Panc1 (cell line): ENCODE data around the gene DUSP1. TPM values are rescaled to one million over a fixed set of nuclear protein-coding genes. Genes with fewer than 3 reads are reported as not detected.

ENCODE experiments used
- ATAC-seq: fragments of 200-7000 bp; cut with Tn5 transposase; 2 replicates; pipeline ENCODE4 v1.9.1; 2020; ENCODE audit warnings: mild to moderate bottlenecking, moderate library complexity
- Bru-seq: library from RNA; stranded (reverse); fragments of 400-500 nt; gene quantifications from one replicate; lab custom pipeline; 2021; lab: Mats Ljungman, UMichigan
- BruChase-seq, 2 experiments: library from RNA; stranded (reverse); fragments of 400-500 nt; gene quantifications; one replicate each; lab custom pipeline; 2021; lab: Mats Ljungman, UMichigan
- BruUV-seq: library from RNA; stranded (reverse); fragments of 400-500 nt; replicated peaks from 2 replicates; lab custom pipeline; 2021; lab: Mats Ljungman, UMichigan
- CTCF ChIA-PET: fragments of 300-600 bp; sonication (Branson Sonifier 250); formaldehyde crosslinking; loops from one replicate; lab custom pipeline; 2022; ENCODE audit warnings: antibody characterized with exemption; lab: Charles Lee
- POLR2A ChIA-PET: fragments of 300-600 bp; sonication (Branson Sonifier 250); formaldehyde crosslinking; loops from one replicate; lab custom pipeline; 2022; ENCODE audit warnings: antibody characterized with exemption; lab: Charles Lee
- DNase-seq: peaks from one replicate; pipeline ENCODE4 v3.0.0-alpha.2; 2010; ENCODE audit warnings: low read depth, low spot score
- H3K27ac ChIP-seq: 2 replicates; pipeline ENCODE4 v1.5.1; 2011; ENCODE audit warnings: mild to moderate bottlenecking, low read length, inconsistent platforms
- H3K27me3 ChIP-seq: fragments of 200-500 bp; sonication (Bioruptor generic); 2 replicates; pipeline ENCODE4 v1.6.0; 2014; ENCODE audit warnings: low read length, inconsistent platforms; ENCODE audit not compliant: control insufficient read depth, insufficient read depth
- H3K36me3 ChIP-seq: fragments of 200-500 bp; sonication (Bioruptor generic); 2 replicates; pipeline ENCODE4 v1.5.1; 2014; ENCODE audit warnings: inconsistent platforms, mild to moderate bottlenecking, low read length, moderate library complexity; ENCODE audit not compliant: control insufficient read depth, insufficient read depth
- H3K4me1 ChIP-seq: 2 replicates; pipeline ENCODE4 v1.5.1; 2011; ENCODE audit warnings: inconsistent platforms, mild to moderate bottlenecking, low read length, moderate library complexity; ENCODE audit not compliant: control insufficient read depth, insufficient read depth
- H3K4me3 ChIP-seq, 2 experiments: 2 replicates each; pipeline ENCODE4 v1.5.1; 2011 to 2012; ENCODE audit warnings: low read depth in 2 of 2, low read length in 2 of 2, mild to moderate bottlenecking in 2 of 2, inconsistent platforms in 1 of 2, moderate library complexity in 1 of 2
- H3K9me3 ChIP-seq: fragments of 200-500 bp; sonication (Bioruptor generic); 2 replicates; pipeline ENCODE4 v1.5.1; 2014; ENCODE audit warnings: low read depth, mild to moderate bottlenecking, inconsistent platforms, low read length, moderate library complexity; ENCODE audit not compliant: control insufficient read depth, insufficient read depth
- POLR2AphosphoS5 ChIP-seq: IDR thresholded peaks from 2 replicates; pipeline ENCODE4 v1.6.1; 2012; ENCODE audit warnings: mild to moderate bottlenecking, low read depth, low read length, moderate library complexity
- REST ChIP-seq, 2 experiments: IDR thresholded peaks; 2 replicates each; pipeline ENCODE4 v1.6.1; 2011 to 2012; ENCODE audit warnings: low read depth in 2 of 2, control low read depth in 1 of 2, low read length in 1 of 2, mild to moderate bottlenecking in 1 of 2, moderate library complexity in 1 of 2; ENCODE audit not compliant: insufficient read depth in 1 of 2
- SIN3A ChIP-seq: IDR thresholded peaks from 2 replicates; pipeline ENCODE4 v1.6.1; 2012; ENCODE audit warnings: low read depth, mild to moderate bottlenecking, low read length, moderate library complexity, borderline replicate concordance; ENCODE audit not compliant: insufficient read depth
- TCF7L2 ChIP-seq: IDR thresholded peaks from 2 replicates; pipeline ENCODE4 v1.6.1; 2011; ENCODE audit warnings: mild to moderate bottlenecking, low read depth, low read length, inconsistent platforms
- in situ Hi-C: cut with HindIII; loops from 2 replicates; pipeline ENCODE4 v1.10.0; 2016; ENCODE audit warnings: low sequenced_read_pairs, low pct_unique_long_range_greater_than_20kb
- intact Hi-C: fragments of 100-400 bp; cut with micrococcal nuclease; formaldehyde crosslinking; loops from one replicate; pipeline ENCODE4 v1.10.0; 2022; ENCODE audit not compliant: unreplicated experiment
- long read RNA-seq: library from polyadenylated mRNA; unstranded; transcript quantifications from one replicate; pipeline ENCODE4 v2.0.0, GENCODE V29; 2021; ENCODE audit not compliant: unreplicated experiment
- polyA plus RNA-seq: library from polyadenylated mRNA; unstranded; fragments of >200 nt; gene quantifications from one replicate; pipeline ENCODE4 v1.2.1, GENCODE V29; 2012; ENCODE audit warnings: missing spikeins; ENCODE audit not compliant: insufficient read length
- total RNA-seq: library from RNA; stranded (reverse); gene quantifications from one replicate; pipeline ENCODE4 v1.2.1, GENCODE V29; 2021; ENCODE audit not compliant: unreplicated experiment
- TF ChIP-seq, protein P1 (sequence below): fragments of 450-650 bp; IDR thresholded peaks from 2 replicates; pipeline ENCODE4 v1.5.1; 2017; ENCODE audit warnings: mild to moderate bottlenecking

The DUSP1 gene
- 79.9 TPM for total RNA-seq
- polyA plus RNA-seq, result 65.0 TPM
- Bru-seq, nascent RNA, result percentile 99 among the genes with signal in this experiment
- BruChase-seq, experiment 1, labeled RNA remaining after a 2-hour chase, result percentile 81 among the genes with signal in this experiment
- BruChase-seq, experiment 2, labeled RNA remaining after a 6-hour chase, result percentile 81 among the genes with signal in this experiment
- long read RNA-seq, transcript DUSP1-201 (4 exons, 2,019 nt), result major isoform, 121 of 150 reads
- long read RNA-seq, partial matches to known transcripts, result 11 of 150 reads
- long read RNA-seq, other reads (novel, unspliced or antisense), result 18 of 150 reads

DNA sequence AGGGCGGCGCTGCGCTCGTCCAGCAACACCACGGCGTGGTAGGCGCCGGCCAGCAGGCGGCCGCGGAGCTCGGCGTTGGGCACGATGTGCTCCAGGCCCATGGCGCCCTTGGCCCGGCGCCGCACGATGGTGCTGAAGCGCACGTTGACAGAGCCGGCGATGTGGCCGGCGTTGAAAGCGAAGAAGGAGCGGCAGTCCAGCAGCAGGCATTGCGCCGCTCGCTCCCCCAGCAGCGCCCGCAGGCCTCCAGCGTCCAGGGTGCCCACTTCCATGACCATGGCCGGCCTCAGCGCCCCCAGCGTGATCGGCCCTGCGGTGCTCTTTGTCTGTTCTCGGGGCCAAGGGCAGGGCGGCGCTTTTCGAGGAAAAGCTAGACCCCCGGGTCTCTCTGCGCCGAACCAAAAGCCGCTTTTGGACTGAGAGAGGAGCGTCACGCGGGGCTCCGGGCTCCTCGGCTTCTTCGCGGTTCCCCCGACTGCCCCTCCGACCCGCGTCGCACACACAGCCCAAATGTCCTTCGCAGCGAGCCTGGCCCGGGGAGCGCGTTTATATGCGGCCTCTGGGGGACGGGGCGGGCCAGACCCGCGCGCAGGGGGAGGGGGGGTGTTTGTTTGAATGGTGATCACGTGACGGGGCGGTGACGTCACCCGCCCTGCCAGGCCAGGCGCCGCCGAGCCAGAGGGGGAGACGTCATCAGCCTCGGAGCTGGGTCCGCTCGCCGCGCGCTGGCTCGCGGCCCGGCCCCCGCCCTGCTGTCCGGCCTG is at the start of gene DUSP1:
Gene DUSP1, minus strand, starts transcription at position 521 of the 764 bp plus-strand sequence. Its CDS starts 243 bp downstream, at position 278.
- Histone ChIP-seq H3K9me3 (no peaks in the 10 kb centered on the region), H3K36me3 (peaks cover 17% of the 10 kb centered on the region), H3K27ac (peak within 1 kb of the TSS; percentile 99), H3K4me1 (peaks cover 69% of the 10 kb centered on the region), H3K4me3 (peak within 1 kb of the TSS; percentile 78 to 97), H3K27me3 (no peaks in the 10 kb centered on the region)
- BruUV-seq, result no TSS peak
- intact Hi-C loops, result loop anchor here (2.0 to 10.0 kb wide), 4 partner anchors 54 to 161 kb away; no protein-coding TSS in a partner anchor
- peak; percentile 76 for DNase-seq
- peak; percentile 32 to 55; a peak in 1 of 4 replicates for TF ChIP-seq REST (IDR thresholded peaks at IDR 0.05; ENCODE audit: insufficient read depth in 1 of 2, low read depth in 2 of 2, low read length in 1 of 2)
- TF ChIP-seq POLR2AphosphoS5, result peak; percentile 99
- TF ChIP-seq TCF7L2, result no peak; the same call in 1 of the 2 replicates
- TF ChIP-seq, protein P1, sequence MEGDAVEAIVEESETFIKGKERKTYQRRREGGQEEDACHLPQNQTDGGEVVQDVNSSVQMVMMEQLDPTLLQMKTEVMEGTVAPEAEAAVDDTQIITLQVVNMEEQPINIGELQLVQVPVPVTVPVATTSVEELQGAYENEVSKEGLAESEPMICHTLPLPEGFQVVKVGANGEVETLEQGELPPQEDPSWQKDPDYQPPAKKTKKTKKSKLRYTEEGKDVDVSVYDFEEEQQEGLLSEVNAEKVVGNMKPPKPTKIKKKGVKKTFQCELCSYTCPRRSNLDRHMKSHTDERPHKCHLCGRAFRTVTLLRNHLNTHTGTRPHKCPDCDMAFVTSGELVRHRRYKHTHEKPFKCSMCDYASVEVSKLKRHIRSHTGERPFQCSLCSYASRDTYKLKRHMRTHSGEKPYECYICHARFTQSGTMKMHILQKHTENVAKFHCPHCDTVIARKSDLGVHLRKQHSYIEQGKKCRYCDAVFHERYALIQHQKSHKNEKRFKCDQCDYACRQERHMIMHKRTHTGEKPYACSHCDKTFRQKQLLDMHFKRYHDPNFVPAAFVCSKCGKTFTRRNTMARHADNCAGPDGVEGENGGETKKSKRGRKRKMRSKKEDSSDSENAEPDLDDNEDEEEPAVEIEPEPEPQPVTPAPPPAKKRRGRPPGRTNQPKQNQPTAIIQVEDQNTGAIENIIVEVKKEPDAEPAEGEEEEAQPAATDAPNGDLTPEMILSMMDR, result peak; percentile 80
- TF ChIP-seq SIN3A, result no peak; the same call in none of the 2 replicates
- POLR2A ChIA-PET, result interaction anchor here (0.7 to 1.8 kb wide), 10 partner anchors 9 to 161 kb away, joined by 3 to 6 read pairs (median 4); no protein-coding TSS in a partner anchor
- CTCF ChIA-PET, result interaction anchor here (0.6 to 3.1 kb wide), 2 partner anchors 56 to 62 kb away, joined by 4 to 15 read pairs; no protein-coding TSS in a partner anchor
- in situ Hi-C loops, result no loop called here
- peak; percentile 72 for ATAC-seq

DNA sequence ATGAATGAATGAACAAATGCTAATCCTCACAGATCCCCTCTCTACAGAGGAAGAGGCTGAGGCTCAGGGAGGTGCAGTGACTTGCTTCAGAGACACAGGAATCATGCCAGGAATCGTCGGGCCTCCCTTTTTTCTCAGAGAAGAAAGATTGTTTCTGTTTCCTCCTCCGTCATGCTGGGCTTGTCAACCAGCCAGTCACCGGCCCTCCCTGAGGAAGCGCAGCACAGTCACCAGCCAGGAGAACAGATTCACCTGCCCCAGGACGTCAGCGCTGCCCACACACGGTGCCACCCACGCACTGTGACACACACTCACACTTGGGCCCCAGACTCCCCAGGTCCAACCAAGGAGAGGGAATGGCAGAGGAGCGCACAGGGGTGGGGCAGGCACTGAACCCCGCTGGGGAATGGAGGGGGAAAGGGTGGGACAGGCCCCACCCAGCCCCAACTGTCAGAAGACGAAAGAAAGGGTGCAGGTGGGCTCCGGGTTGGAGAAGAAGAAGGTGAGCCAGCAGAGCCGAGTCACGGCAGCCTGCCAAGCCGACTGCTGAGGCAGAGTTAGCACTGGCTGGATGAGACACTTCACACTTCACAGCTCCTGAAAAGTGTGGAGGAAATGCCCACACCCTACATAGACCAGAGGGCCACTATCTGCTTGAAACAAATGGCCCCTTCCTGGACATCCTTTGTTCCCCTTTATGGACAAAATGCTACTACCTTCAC is 49.2 kb upstream of the DUSP1 start:
- TF ChIP-seq SIN3A, result no peak
- TF ChIP-seq, protein P1, result no peak
- no peak for TF ChIP-seq POLR2AphosphoS5
- TF ChIP-seq TCF7L2, result no peak
- no peak for TF ChIP-seq REST (IDR thresholded peaks at IDR 0.05; ENCODE audit: insufficient read depth in 1 of 2, low read depth in 2 of 2, low read length in 1 of 2)
- ChIA-PET CTCF (no interaction called here), POLR2A (interaction anchor here (0.6 kb wide), 1 partner anchor 13 kb away, joined by 6 read pairs; no protein-coding TSS in a partner anchor)
- peaks cover 14% of the 10 kb centered on the region for H3K4me1 ChIP-seq
- H3K36me3 ChIP-seq, result no peaks in the 10 kb centered on the region
- H3K27ac ChIP-seq, result peak overlapping the region; percentile 55
- ATAC-seq (peak; percentile 71), DNase-seq (no peak)
- in situ Hi-C loops (no loop called here), intact Hi-C loops (no loop called here)
- BruUV-seq, result no TSS peak
- H3K9me3 ChIP-seq, result peaks cover 1% of the 10 kb centered on the region; the same call in 1 of the 2 replicates
- peak overlapping the region in 1 of 2 experiments; percentile 15; a peak in 2 of 4 replicates for H3K4me3 ChIP-seq
- H3K27me3 ChIP-seq, result no peaks in the 10 kb centered on the region
